Measurements from ENCODE around the gene GAS1.

DNA sequence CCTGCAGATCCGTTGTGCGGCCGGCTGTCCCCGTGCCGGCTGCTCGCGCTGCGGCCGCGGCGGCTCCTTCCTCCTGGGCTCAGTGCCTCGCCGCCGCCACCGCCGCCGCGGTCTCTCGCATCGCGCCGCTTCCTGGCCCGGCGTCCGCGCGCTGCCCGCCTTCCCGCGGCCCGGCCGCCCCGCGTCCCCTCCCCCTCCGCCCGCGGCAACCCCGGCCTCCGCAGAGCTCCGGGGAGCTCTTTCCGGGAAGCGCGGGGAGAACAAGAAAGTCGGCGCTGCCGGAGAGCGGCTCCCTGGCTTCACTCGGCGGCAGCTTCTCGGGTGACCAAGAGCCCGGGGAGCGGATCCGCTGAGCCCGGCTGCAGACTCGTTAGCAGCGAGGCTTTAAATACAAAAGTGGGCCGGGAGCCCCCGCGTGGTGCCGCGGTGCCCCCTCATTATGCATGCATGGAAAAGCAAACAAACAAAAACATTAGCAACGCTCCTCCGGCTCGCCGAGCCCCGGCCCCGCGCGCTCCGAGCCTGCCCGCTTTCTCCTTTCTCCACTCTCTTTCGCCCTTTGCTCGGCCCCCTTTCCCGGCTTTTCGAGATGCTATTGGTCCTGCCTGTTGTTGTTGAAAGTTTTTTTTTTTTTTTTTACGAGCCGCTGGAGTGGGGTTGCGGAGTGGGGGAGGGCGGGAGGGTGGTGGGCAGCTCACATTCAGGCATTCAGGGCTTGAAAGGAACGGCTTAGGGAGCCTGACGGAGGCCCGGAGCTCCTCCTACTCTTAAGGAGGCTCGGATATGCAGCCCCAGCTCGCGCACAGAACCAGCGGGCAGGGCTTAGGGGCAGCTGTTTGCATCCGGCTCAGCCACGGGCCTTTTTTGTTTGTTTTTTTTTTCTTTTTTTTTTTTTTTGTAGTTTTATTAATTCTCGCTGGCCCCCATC, at the start of gene GAS1:
- TF ChIP-seq, protein P1, sequence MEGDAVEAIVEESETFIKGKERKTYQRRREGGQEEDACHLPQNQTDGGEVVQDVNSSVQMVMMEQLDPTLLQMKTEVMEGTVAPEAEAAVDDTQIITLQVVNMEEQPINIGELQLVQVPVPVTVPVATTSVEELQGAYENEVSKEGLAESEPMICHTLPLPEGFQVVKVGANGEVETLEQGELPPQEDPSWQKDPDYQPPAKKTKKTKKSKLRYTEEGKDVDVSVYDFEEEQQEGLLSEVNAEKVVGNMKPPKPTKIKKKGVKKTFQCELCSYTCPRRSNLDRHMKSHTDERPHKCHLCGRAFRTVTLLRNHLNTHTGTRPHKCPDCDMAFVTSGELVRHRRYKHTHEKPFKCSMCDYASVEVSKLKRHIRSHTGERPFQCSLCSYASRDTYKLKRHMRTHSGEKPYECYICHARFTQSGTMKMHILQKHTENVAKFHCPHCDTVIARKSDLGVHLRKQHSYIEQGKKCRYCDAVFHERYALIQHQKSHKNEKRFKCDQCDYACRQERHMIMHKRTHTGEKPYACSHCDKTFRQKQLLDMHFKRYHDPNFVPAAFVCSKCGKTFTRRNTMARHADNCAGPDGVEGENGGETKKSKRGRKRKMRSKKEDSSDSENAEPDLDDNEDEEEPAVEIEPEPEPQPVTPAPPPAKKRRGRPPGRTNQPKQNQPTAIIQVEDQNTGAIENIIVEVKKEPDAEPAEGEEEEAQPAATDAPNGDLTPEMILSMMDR (IDR thresholded peaks at IDR 0.05) = no peak
- TF ChIP-seq POLR2A (IDR thresholded peaks at IDR 0.05) = peak; percentile 27 to 53
